Measurements from ENCODE around the gene GNB2.
A peak's percentile ranks its signal among the peaks of the same experiment; 100 is the strongest.

GNB2 gene

DNA sequence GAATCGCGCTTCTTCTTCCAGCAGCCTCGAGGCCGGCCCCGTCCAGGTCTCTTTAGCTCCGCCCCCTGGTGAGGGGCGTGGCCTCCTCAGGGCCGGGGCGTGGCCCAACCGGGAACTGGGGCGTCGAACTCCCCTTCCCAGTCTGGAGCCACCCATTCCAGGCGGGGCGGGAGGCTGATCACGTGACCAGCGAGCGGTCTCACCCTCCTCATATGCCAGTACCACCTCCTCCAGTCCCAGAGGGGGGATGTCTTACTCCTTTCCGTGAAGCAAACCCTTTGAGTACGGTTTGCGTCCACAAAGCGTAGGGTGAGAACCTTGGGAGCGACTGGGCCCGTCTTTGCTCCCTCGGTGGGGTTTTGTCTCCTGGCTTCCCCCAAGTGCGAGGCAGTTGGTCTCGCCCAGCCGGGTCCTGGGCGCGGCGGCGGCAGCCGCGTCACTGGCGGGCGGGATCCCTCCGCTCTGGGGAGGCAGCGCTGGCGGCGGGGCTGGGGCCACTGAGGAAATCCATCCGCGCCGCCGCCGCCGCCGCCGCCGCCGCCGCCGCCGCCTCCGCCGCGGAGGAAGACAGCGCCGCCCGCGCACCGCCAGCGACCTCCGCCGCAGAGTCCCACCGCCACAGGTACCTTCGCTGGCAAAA is at the start of gene GNB2:
TSS of gene GNB2 (plus strand) at position 439 of the 640 bp plus-strand sequence. CDS start 2,526 bp downstream, outside the sequence.
- peak; percentile 79 to 100 (median 98) for DNase-seq

DNA sequence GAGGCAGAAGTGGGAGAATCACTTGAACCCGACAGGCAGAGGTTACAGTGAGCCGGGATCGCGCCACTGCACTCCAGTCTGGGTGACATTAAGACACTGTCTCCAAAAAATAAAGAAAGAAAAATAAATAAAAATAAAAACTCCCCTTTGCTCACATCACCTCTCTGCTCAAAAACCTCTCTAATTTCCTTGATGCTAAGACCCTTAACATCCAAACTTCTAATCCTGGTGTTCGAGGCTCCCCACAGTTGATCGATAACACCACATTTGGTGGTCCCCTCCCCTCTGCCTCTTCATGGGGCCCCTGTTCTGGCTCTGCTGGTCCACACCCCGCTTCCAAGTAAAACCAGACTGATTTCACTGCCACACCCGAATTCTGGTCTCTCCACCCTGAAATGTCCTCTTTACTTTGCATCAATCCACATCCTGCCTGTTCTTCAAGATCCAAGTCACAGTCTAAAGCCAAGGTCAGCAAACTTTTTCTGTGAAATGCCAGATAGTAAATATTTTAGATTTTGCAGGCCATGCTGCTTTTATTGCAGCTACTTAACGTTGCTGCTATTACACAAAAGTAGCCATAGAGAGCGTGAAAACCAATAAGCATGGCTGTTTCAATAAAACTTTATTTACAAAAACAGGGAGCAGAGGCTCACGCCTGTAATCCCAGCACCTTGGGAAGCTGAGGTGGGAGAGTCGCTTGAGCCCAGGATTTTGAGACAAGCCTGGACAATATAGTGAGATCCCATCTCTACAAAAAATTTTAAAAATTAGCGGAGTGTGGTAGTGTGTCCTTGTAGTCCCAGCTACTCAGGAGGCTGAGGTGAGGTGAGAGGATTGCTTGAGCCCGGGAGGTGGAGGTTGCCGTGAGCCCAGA is 49.4 kb upstream of the GNB2 start:
- DNase-seq: no peak

DNA sequence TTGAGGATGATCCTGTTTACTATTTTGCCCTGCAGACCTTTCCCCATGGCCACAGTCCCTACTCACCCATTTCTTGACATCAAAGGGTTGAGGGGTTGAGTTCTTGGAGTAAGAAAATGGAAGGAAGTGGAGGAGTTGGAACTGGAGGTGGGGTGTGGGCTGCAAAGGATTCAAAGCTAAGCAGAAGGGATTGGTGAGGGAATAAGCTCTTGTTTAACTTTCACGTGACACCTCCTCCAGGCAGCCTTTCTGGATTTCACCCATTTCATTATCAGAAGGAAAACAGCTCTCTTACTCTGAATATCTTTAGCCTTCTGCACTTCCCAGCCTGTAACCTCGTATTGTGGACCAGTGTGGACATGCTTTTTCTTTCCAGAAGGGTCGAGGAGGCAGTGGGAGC is 47.5 kb upstream of the GNB2 start:
- no peak for DNase-seq

DNA sequence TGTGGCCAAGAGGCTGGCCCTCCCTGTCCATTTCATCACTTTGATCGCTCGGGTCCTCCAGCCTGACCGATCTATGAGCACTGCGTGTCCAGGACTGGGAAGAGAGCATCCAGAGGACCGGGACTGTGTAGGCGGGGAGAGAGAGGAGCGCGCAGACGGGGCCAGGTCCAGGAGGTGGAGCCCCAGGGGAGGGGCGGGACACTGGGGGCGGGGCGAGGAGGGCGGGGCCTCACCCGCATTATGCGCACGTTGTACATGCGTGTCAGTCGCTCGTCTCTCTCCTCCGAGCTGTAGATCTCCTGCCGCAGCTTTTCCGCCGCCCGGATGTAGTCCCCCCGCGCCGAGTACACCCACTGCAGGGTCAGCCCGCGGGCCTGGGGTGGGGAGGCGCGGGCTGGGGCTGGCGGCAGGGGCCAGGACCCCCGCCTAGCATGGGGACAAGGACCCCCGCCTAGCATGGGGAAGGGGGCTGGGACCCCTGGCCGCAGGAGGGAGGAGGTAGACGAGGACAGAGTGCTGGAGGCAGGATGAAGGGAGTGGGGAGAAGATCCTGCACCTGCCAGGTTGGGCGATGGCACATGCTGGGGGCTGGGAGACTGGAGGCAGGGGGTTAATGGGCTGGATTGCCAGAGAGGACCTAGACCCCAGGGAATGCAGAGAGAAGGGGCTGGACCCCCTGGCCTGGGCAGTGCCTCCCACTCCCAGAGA is 46.9 kb upstream of the GNB2 start:
- DNase-seq: peak in 50 of 56 donors; percentile 5 to 86 (median 52)

DNA sequence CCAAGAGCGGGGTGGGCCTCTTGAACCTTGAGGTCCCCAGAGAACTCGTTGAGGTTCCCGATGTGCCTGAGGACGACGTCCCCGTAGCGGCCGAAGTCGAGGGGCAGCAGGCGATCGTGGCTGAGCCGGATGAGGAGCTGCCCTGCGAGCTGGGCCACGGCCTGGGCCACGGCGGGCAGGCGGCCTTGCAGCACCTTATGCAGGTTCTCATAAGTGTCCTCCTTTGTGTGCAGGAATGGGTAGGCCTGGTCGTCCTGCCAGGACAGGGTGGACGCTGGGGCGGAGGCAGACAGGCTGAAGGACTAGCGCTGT is 46.3 kb upstream of the GNB2 start:
- DNase-seq: no peak

DNA sequence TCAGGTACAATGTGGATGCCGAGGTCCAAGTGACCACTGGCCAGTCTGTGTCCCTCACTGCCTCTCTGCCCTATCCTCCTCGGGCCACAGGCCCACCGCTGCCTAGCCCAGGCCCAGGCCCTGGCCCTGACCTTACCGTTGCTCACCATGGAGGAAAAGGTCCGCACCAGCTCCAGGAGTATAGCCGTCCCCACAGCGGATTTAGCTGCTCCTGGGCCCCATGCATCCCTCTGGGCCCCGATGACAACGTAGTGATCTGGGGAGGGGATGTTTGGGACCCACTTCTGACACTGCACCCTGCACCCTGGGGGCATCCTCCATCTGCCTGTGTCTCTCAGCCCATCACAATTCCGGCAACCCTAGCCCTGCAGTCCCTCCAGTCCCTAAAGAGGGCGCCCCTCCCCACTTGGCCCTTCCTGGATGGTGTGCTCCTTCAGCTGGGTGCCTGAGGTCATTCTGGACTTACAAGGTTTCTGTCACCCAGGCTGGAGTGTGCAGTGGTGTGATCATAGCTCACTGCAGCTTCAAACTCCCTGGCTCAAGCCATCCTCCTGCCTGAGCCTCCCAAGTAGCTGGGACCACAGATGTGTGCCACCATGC is 44.3 kb upstream of the GNB2 start:
- no peak for DNase-seq

DNA sequence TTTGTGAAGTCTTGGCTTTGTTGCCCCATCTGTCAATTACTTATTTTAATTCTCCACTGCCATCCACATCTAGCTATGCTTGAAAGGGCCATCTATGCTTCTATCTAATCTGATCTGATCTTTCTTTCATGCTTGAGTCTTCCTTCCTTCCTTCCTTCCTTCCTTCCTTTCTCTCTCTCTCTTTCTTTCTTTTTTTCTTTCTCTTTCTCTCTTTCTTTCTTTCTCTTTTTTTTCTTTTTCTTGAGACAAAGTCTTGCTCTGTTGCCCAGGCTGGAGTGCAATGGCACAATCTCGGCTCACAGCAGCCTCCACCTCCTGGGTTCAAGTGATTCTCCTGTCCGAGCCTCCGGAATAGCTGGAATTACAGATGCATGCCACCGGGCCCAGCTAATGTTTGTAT is 43.5 kb upstream of the GNB2 start:
- DNase-seq: no peak

DNA sequence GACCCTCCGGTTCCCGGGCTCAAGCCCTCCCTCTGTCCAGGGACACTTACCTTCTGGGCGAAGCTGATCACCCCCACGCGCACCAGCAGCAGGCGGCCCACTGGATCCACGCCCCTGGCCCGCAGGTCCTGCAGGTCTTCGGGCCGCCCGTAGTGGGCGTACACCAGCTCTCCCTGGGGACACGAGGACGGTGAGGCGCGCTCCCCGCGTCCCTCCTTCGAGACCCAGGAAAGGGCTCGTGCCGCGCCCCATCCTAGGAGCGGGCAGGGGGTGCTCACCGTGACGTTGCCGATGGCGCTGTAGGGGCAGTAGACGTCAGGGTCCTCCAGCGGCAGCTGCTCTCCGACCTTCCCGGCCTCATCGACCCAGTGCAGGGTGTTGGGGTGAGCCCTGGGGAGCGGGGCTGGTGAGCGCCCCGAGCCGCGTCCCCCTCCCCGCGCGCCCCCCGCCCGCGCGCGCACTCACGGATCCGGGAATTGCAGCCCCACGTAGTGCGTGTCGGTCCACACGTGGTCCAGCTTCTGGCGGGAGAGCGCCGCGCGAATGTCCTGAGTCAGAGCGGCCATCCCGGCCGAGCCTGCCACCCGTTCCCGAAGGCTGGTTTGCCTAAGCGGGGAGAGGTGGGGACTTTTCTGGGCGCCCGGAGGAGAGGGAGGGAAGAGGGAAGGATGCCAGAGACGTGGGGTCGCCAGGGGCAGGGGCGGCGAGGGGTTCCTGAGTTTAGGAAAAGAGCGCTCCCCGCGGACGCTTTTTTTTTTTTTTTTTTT is 40.4 kb upstream of the GNB2 start:
- peak in 9 of 56 donors; percentile 4 to 67 (median 15) for DNase-seq

DNA sequence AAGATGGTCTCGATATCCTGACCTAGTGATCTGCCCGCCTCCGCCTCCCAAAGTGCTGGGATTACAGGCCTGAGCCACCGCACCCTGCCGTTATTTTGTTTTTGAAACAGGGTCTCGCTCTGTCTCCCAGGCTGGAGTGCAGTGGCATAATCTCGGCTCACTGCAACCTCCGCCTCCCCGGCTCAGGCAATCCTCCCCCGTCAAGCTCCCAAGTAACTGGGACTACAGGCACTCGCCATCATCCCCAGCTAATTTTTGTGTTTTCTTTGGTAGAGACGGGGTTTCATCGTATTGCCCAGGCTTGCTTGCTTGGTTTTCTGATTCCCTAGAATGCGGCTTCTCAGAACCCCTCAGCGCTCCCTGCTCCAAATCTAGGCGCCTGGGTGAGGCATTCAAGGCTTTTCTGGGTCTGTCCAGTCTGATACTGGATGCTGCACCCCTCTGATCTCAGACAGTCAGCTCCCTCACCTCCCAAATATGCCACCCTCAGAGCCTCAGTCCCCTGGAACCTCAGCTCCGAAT is 33.5 kb upstream of the GNB2 start:
- DNase-seq: no peak

DNA sequence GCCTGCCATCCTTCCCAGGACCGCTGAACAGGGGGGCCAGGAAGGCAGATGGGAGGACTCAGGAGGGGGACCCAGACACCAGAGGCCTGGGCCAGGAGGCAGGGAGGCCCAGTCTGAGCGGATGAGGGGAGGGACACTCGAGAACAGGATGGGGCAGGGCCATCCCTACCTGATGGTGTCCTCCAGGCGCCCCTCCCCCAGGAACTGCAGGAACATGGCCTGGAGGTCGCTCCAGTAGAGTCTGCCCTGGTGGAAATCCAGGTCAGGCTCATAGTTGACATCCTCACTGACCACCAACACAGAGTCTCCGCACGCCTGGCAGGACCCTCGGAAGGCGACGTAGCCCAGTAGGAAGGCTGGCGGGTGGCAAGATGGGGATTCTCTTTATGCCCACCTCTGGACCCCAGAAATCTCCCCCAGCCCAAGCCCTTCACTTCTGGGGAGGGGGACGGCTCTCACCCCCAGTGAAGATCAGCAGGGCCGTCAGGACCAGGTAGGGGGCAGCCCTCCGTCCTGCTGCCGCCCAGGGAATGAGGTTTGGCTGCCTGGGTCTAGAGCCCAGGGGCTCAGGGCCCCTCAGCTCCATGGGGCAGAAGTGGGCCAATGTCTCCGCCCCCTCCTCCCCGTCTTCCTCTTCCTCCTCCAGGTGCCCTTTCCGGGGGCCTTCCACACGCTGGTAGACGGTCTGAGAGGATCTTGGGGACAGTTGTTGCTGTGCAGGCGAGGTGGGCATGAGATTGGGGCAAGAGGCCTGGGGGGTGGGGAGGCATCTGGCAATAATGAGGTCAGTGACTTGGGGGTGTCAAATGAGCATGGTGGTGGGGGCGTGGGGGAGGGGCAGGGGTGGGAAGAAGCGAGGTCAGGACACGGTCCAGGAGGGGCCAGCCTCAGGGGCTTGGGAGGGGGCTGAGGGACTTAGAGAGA is 32.8 kb upstream of the GNB2 start:
- DNase-seq: no peak

DNA sequence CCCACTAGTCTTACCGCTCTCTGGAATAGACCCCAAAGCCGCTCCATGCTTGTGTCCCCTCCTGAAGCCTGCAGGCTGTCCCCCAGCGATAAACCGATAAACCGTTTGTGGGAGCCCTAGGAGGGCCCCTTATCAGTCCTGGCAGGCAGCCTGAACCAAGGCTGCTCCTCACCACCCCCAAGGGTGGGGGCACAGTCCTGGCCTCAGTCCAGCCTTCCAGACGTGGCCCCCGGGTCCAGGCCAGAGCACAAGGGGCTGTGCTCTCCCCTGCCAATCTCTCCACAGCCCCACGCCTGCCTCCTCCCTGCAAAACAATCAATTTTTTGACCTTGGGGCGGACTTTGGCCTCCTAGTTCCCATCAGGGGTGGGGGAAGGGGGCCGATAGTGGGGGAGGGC is 32.1 kb upstream of the GNB2 start, which contains the start of gene TFR2:
TSS of gene TFR2 (minus strand) at position 90 of the 397 bp plus-strand sequence. CDS start at position 47, 43 bp downstream.
- DNase-seq: no peak

DNA sequence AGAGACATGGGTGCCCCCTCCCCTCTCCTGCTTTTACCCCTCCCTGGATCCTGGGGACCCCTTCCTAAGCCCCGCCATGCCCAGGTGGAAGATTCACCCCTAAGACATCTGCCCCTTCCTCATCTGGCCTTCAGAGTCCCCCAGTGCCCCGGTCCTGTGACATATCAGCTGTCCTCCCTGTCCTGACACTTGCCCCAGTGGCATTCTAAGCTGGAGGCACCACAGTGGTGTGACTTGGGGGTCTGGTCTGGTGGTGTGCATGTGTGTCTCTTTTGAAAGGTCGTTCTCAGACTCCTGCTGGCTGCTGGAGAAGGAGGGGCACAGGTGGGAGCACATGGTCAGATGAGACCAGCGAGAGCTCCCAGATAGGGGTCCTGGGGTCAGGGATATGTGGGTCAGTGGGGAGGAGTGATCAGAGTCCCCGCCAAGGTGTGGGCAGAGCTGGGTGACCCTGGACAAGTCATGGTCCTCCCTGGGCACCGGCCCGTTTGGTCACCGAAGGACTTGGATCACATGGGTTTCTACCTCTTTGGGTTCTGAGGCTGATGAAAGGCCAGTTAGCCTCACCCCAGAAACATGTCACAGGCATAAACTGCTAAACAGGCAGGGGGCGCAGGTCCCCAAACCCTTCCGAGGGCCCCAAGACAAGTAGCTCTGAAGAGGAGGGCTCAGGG is 31.5 kb upstream of the GNB2 start:
- no peak for DNase-seq

DNA sequence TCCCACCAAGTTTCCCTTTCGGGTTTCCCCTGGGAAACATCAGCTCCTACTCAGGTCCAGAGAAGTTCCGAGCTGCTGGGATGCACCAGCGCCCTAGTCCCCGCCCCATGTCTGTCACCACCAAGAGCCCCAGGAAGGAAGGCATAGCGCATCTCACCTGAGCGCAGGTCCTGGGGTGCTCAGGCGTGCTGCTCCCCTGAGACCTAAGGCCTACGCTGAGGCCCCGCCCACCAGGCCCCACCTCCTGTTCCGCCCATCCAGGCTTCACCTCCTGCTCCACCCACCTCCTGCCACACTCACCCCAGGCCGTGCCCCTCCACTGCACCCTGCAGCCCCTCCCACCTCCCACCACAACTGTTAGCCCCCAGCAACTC is 31.0 kb upstream of the GNB2 start:
- DNase-seq: no peak

DNA sequence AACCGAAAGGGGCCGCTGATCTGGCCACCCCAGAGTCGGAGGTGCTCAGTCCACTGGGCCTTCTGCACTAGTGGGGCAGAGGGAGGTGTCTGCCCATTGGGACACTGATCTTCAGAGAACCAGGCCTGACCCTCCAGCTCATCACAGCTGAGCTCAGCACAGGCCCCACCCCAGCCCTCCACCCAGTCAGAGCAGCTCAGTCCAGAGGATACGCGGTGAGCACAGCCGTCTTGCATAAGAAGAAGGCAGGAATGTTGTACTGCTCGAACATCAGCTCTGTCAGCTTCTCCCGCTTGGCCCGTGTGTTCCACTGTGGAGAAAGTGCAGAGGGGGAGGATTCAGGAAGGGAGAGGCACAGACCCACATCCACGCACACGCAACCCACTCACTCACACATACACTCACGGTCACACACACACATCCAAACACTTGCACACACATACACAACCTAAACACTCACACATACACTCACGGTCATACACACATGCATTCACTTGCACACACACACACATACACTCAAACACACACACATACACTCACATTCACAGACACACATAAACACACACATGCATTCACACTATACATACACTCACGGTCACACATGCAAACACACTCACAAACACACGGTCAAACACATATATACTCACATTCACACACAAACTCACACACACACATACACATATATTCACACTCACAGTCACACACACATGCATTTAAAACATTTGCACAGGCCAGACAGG is 23.5 kb upstream of the GNB2 start:
- no peak for DNase-seq

DNA sequence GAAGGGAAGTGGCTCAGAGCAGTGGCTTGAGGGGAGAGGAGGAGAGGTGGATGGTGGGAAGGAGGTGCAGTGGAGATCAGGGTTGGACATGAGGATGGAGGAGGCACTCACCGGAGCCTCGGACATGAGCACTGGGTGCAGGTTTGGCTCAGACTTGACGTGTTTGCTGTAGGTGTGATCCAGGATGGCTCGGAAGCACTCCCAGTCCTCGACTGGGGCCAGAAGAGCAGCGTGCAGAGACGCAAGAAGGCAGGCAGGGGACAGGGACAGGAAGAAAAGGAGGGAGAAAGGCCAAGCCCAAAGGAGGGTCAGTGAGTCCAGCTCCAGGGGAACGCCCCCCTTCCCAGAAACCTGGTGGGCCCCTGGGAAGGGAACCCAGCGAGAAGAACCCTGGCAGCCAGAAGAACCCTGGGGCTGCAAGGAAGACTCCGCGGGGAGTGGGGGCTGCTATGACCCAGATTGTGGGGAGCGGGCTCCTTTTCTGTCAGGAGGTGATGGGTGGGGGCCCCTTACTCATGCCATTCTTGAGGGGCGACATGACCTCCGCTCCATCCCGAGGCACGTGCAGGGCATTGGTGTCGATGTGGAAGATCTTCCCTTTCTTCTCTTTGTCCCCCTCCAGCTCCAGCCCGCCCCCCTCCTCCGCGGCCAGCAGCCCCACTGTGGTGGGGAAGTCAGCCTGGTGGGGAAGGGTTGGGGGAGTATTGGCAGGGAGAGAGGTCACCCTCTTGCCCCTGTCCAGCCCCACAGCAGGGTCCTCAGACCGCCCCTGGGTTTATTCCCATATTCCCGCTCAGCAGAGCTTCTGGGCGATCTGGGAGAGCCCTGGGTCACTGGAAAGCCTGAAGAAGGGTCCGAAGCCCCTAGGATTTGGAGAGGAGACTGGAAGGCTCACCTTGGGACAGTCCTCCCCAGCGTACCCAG is 18.4 kb upstream of the GNB2 start:
- no peak for DNase-seq

DNA sequence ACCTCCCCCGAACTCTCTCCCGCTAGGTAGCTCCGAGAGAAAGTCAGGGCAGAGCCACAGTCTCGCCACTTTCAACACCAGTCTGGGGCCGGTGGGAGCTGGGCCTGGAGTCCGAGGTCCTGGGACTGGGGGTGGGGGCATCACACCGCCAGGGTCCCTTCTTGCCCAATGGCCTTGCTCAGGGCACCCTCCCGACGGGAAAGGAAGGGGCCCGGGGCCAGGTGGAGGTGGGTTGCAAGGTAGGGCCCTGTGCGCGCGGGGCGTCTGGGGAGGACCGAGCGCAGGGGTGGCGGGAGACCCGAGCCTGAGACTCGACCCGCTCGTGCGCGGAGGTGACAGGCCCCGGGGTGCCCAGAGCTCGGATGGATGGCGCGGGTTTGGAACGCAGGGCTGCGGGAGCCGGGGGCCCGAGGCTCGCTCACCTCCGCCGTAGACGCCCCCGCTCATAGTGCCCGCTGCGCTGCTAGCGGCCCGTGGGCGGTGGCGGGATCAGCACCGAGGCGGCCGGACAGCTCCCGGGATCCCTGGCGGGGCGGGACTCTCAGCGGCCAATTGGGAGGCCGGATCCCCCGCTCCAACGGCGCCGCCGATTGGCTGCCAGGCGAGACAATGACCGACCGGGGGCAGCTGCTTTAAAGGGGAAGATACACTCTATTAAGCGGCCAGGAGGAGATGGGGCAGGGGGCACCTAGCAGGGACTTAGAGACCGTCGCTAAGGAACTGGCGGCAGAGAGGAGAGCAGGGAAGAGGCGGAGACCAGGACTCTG is 17.4 kb upstream of the GNB2 start, which contains the start of gene ACTL6B:
TSS of gene ACTL6B (minus strand) at position 541 of the 767 bp plus-strand sequence. CDS start at position 447, 94 bp downstream.
- DNase-seq: peak in 50 of 56 donors; percentile 12 to 88 (median 51)

Measured in nucleus accumbens (tissue), 56 donors.